DOHH2 (cell line): Measurements from ENCODE around the gene INPP4B.

ENCODE experiments used
- H3F3A ChIP-seq: fragments of 200-600 bp; sonication (generic), shearing (Covaris generic); 2 replicates; pipeline ENCODE4 v1.6.0; 2016; ENCODE audit warnings: antibody characterized with exemption, mild to moderate bottlenecking; ENCODE audit not compliant: control insufficient read depth, insufficient read depth
- H3K27ac ChIP-seq: fragments of 200-600 bp; sonication (generic); 2 replicates; pipeline ENCODE4 v1.5.1; 2014; ENCODE audit warnings: low read depth, mild to moderate bottlenecking, low read length, moderate library complexity
- H3K27me3 ChIP-seq: fragments of 200-600 bp; sonication (generic); 2 replicates; pipeline ENCODE4 v1.6.1; 2014; ENCODE audit warnings: mild to moderate bottlenecking, low read length, mixed read lengths; ENCODE audit not compliant: control insufficient read depth
- H3K36me3 ChIP-seq: fragments of 200-600 bp; sonication (generic); 2 replicates; pipeline ENCODE4 v1.6.1; 2014; ENCODE audit warnings: mild to moderate bottlenecking, low read length, moderate library complexity, mixed read lengths; ENCODE audit not compliant: control insufficient read depth
- H3K4me1 ChIP-seq: fragments of 200-600 bp; sonication (generic); 2 replicates; pipeline ENCODE4 v1.6.1; 2014; ENCODE audit warnings: mild to moderate bottlenecking, low read length, mixed read lengths; ENCODE audit not compliant: control insufficient read depth
- H3K4me2 ChIP-seq: fragments of 200-600 bp; sonication (generic); 2 replicates; pipeline ENCODE4 v1.6.0; 2014; ENCODE audit warnings: mild to moderate bottlenecking, low read length, moderate library complexity
- H3K4me3 ChIP-seq: fragments of 200-600 bp; sonication (generic); 2 replicates; pipeline ENCODE4 v1.5.1; 2014; ENCODE audit warnings: mild to moderate bottlenecking, low read length, mixed read lengths
- H3K79me2 ChIP-seq: fragments of 200-600 bp; sonication (generic); 2 replicates; pipeline ENCODE4 v1.6.1; 2014; ENCODE audit warnings: mild to moderate bottlenecking, low read length, mixed read lengths; ENCODE audit not compliant: control insufficient read depth
- H3K9me2 ChIP-seq: fragments of 200-600 bp; sonication (generic); replicated peaks from 2 replicates; pipeline ENCODE4 v1.6.1; 2014; ENCODE audit warnings: mild to moderate bottlenecking, low read length, mixed read lengths; ENCODE audit not compliant: control insufficient read depth
- H3K9me3 ChIP-seq: fragments of 200-600 bp; sonication (generic); 2 replicates; pipeline ENCODE4 v1.6.1; 2014; ENCODE audit warnings: antibody characterized with exemption, low read length, mixed read lengths; ENCODE audit not compliant: control insufficient read depth, insufficient read depth
- H4K20me1 ChIP-seq: fragments of 200-600 bp; sonication (generic); 2 replicates; pipeline ENCODE4 v1.6.0; 2014; ENCODE audit warnings: low read depth, mild to moderate bottlenecking, antibody characterized with exemption, low read length, moderate library complexity; ENCODE audit not compliant: control insufficient read depth, insufficient read depth
- CTCF ChIP-seq: fragments of 200-600 bp; sonication (generic); IDR thresholded peaks from one replicate; pipeline ENCODE4 v1.5.1; 2014; ENCODE audit warnings: antibody characterized with exemption, mild to moderate bottlenecking, low read depth, low read length; ENCODE audit not compliant: poor library complexity, severe bottlenecking
- EZH2phosphoT487 ChIP-seq: fragments of 200-600 bp; sonication (generic); IDR thresholded peaks from 2 replicates; pipeline ENCODE4 v1.6.1; 2017; ENCODE audit warnings: borderline replicate concordance, mild to moderate bottlenecking, antibody characterized with exemption, low read length, moderate library complexity, mixed read lengths

The INPP4B gene

GRCh38 chr4:141977433-141977832 lies 868.7 kb downstream of the INPP4B start:
- no peak overlapping the region for H3K27ac ChIP-seq
- no peaks in the 10 kb centered on the region for H3K9me3 ChIP-seq
- H3K4me1 ChIP-seq, result no peaks in the 10 kb centered on the region
- no peaks in the 10 kb centered on the region for H3F3A ChIP-seq
- H3K9me2 ChIP-seq, result no peaks in the 10 kb centered on the region
- no peaks in the 10 kb centered on the region for H3K27me3 ChIP-seq
- no peaks in the 10 kb centered on the region for H3K79me2 ChIP-seq
- no peak overlapping the region for H3K4me2 ChIP-seq
- H4K20me1 ChIP-seq, result no peaks in the 10 kb centered on the region
- no peak overlapping the region for H3K4me3 ChIP-seq
- H3K36me3 ChIP-seq, result no peaks in the 10 kb centered on the region
- TF ChIP-seq EZH2phosphoT487 (no peak), CTCF (no peak)
